Left lobe of liver (tissue), 2 donors: ENCODE results near the gene TIMM23B. TPM values are rescaled to one million over a fixed set of nuclear protein-coding genes. Genes with fewer than 3 reads are reported as not detected.
"Not testable (repeated sequence)": the region's sequence is repeated elsewhere in the genome, so short reads cannot be mapped to it uniquely, and the experiment has no call there.

Source experiments
- ATAC-seq: fragments of 200-7000 bp; cut with Tn5 transposase; one replicate; pipeline ENCODE4 v1.9.1; 2020; ENCODE audit warnings: mild to moderate bottlenecking, moderate library complexity
- DNase-seq: peaks from one replicate; pipeline ENCODE4 v3.0.0-alpha.2; 2020; ENCODE audit warnings: low spot score
- total RNA-seq: library from RNA; stranded (reverse); gene quantifications from one replicate; pipeline ENCODE4 v1.2.1, GENCODE V29; 2021
- donor health status: DM: no; HTN: no; CAD: no; lungs with moderate emphysema.
- donor health status: DM: no; HTN: yes; CAD: no.

The TIMM23B gene
- total RNA-seq, 1 donor from 2014 or later: 10.4 TPM

GRCh38 chr10:49972094-49972493 lies 30.2 kb downstream of the TIMM23B start:
- not testable (repeated sequence) for ATAC-seq, DNase-seq

- not testable (repeated sequence) for ATAC-seq, DNase-seq
Observed at GRCh38 chr10:49977756-49978155, 35.9 kb downstream of the TIMM23B start.

GRCh38 chr10:49987207-49987606 lies 45.4 kb downstream of the TIMM23B start:
- DNase-seq: not testable (repeated sequence)

GRCh38 chr10:49988376-49988775 lies 46.5 kb downstream of the TIMM23B start, which contains the start of gene AGAP6:
Gene AGAP6 (plus strand): TSS chr10:49988406. CDS start chr10:49988716, 310 bp downstream.
- not testable (repeated sequence) for ATAC-seq, DNase-seq

More at GRCh38 chr10:49987207-49987606, 45.4 kb downstream of the TIMM23B start:
- ATAC-seq: not testable (repeated sequence)

DNA sequence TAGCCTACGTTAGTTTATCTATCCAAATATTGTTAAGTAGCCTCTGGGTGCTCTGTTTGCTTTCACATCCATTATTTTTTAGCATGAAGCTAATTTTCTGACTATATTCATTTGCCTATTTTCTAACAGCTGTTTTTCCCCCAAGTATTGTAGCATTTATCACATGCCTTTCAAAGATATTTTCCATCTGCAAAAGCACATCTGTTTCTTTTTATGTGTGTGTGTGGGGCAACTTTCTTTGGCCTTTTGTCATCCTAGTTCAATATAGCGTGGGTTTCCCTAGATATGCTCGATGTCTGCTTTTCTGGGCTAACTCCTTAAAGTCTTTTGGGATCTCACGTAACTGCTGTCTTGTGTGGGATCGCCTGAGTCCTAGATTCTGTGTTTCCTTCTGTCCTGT lies 53.5 kb downstream of the TIMM23B start:
- not testable (repeated sequence) for DNase-seq, ATAC-seq

DNA sequence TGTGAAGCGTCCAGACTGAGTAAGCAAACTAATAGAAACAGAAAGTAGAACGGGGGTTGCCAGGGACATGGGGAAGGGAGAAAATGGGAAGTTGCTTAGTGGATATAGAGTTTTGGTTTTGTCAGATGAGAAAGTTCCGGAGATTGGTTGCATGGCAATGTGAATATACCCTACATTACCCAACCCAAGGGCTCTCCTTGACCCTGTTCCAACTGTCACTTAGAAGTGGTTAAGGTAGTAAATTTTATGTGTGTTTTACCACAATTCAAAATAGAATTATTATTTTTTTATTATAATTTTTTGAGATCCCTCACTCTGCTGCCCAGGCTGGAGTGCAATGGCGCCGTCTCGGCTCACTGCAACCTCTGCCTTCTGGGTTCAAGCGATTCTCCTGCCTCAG lies 72.2 kb downstream of the TIMM23B start:
- not testable (repeated sequence) for ATAC-seq, DNase-seq

GRCh38 chr10:50015596-50016220 lies 73.9 kb downstream of the TIMM23B start:
- ATAC-seq, DNase-seq: not testable (repeated sequence)

DNA sequence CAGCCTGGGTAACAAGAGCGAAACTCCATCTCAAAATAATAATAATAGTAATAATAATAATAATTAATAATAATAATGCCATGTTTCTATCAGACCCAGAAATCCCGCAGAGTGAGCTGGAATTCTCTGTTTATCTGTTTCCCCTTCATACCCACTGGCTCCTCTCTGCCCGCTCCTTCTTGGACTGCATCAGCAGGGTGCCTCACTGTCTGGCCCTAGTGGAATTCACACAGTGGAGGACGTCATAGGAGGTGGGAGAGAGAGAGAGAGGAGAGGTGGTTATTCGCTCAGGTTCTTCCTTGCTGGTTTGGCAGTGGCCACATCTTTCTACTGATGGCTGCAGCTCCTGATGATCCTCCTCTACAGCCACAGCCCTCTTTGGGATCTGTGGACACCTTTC lies 75.1 kb downstream of the TIMM23B start:
- DNase-seq, ATAC-seq: not testable (repeated sequence)

DNA sequence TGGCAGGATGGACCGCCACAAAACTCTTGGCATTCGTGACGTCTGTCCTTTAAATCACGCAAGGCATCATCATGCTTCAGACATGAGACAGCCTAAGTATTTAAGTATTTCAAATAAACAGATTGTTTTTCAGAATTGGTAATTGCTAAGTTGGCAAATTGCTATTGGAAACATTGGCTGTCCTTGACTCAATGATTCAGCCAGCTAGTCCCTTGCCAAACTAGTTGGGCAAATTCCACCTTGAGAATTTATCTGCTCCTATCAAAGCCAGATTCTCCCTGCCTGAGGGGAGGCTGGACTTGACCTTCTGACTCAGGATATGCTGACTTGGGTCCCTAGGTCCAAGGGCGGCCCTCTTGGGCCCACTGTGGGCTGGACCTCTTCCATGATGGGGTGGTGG lies 75.8 kb downstream of the TIMM23B start:
- ATAC-seq, DNase-seq: not testable (repeated sequence)

- DNase-seq, ATAC-seq: not testable (repeated sequence)
Observed at GRCh38 chr10:50019279-50019678, 77.4 kb downstream of the TIMM23B start.

DNA sequence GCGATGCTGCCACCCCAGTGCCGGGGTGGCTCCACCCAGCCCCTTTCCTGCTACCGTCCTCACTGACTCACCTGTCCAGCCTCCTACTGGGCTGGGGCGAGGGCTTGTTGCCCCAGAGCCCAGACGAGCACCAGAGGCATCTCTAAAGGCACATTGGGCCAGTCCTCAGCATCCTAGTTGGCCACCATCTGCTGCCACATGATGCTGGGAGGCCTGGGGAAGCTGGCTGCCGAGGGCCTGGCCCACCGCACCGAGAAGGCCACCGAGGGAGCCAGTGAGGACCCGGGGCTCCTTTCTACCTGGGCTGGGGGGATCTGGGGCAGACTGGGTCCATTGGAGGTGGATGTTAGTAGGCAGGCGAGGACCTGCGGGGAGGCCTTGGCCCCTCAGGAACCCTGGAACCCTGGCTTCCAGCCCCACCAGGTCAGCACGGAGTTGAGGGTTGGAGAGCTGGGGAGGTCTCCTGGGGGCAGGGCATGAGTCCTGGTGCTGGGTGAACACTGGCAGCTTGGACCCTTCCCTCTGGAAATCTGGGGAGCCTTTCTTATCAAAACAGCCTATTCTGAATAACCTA lies 78.7 kb downstream of the TIMM23B start:
- DNase-seq, ATAC-seq: not testable (repeated sequence)

DNA sequence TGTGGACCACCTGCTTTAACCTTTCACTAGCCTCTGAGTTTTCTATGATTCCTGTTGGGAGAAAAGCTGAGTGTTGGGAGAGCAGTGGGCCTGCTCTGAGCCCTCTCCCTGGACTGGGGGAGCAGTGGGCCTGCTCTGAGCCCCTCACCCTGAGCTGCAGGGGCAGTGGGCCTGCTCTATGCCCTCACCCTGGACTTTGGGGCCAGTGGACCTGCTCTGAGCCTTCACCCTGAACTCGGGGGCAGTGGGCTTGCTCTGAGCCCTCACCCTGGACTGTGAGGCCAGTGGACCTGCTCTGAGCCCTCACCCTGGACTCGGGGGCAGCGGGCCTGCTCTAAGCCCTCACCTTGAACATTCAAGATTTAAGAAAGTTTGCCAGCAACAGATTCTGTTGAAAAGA lies 79.8 kb downstream of the TIMM23B start:
- no peak for ATAC-seq
- DNase-seq: no peak

Other genes with a start within 250 kb of the TIMM23B start
- gene OGDHL, start 179.7 kb upstream of the TIMM23B start, total RNA-seq: 88.9 TPM
- 10.2 TPM for gene PARG, start within 50 bp of the TIMM23B start, total RNA-seq
- 10.6 TPM for gene AGAP6, start 46.4 kb downstream of the TIMM23B start, total RNA-seq
- gene WASHC2A, start 125.9 kb downstream of the TIMM23B start, total RNA-seq: 10.6 TPM